Kidney (tissue), 14 donors: Measurements from ENCODE around the gene ADPRH. TPM values are rescaled to one million over a fixed set of nuclear protein-coding genes. Genes with fewer than 3 reads are reported as not detected.

Source experiments
- DNase-seq, 5 donors: peaks; one replicate each; pipeline ENCODE4 v3.0.0-alpha.2; 2013 to 2020
- FAIRE-seq: peaks from 2 replicates; lab custom pipeline; 2012; peaks lifted over from hg19 to GRCh38; lab: Jason Lieb, UNC
- H3K27ac ChIP-seq, 2 donors: one replicate each; pipeline ENCODE4 v1.7.0; 2013; ENCODE audit warnings: low read depth in 2 of 2, low read length in 2 of 2, inconsistent platforms in 1 of 2
- H3K27me3 ChIP-seq: one replicate; pipeline ENCODE4 v1.7.1; 2013; ENCODE audit warnings: low read length, inconsistent platforms; ENCODE audit not compliant: control insufficient read depth, insufficient read depth
- H3K36me3 ChIP-seq, 3 donors: one replicate each; pipeline versions ENCODE4 v1.7.0 to v1.7.1; 2013; ENCODE audit warnings: low read length in 3 of 3, control low read depth in 1 of 3, inconsistent platforms in 1 of 3; ENCODE audit not compliant: insufficient read depth in 3 of 3, control insufficient read depth in 2 of 3
- H3K4me1 ChIP-seq, 3 donors: one replicate each; pipeline versions ENCODE4 v1.7.0 to v1.7.1; 2013; ENCODE audit warnings: low read length in 3 of 3, inconsistent platforms in 1 of 3, low read depth in 1 of 3; ENCODE audit not compliant: control insufficient read depth in 2 of 3, insufficient read depth in 2 of 3
- H3K4me3 ChIP-seq, 3 donors: one replicate each; pipeline versions ENCODE4 v1.7.0 to v1.8.1; 2013; ENCODE audit warnings: low read length in 3 of 3, control low read depth in 1 of 3, inconsistent platforms in 1 of 3
- H3K9ac ChIP-seq, 3 donors: one replicate each; pipeline versions ENCODE4 v1.7.0 to v1.7.1; 2013; ENCODE audit warnings: low read length in 3 of 3, control low read depth in 1 of 3, inconsistent platforms in 1 of 3
- H3K9me3 ChIP-seq, 3 donors: one replicate each; pipeline versions ENCODE4 v1.7.0 to v1.7.1; 2013; ENCODE audit warnings: low read length in 3 of 3, control low read depth in 1 of 3, inconsistent platforms in 1 of 3; ENCODE audit not compliant: control insufficient read depth in 2 of 3, insufficient read depth in 1 of 3
- CTCF ChIP-seq: IDR thresholded peaks from 3 replicates; pipeline ENCODE4 v1.5.1; 2012; ENCODE audit warnings: mild to moderate bottlenecking, moderate library complexity, borderline replicate concordance; ENCODE audit not compliant: insufficient read depth; ENCODE audit errors: extremely low read depth
- intact Hi-C: fragments of 100-400 bp; cut with DNase I; formaldehyde crosslinking; loops from one replicate; pipeline ENCODE4 v1.11.1; 2022
- polyA plus RNA-seq: library from polyadenylated mRNA; stranded (reverse); fragments of 350-450 nt; fragmentation: Illumina TruSeq; extraction: RNeasy Lipid Tissue Mini Kit (QIAGEN cat#74804); gene quantifications from one replicate; pipeline ENCODE4 v1.2.3, GENCODE V29; 2014; ENCODE audit warnings: low read depth, low replicate concordance; ENCODE audit not compliant: insufficient read depth
- total RNA-seq: library from RNA; stranded (reverse); fragmentation: NEBNext Ultra II Directional; extraction: Animal tissue kit (Norgen Biotek cat#: 25700); gene quantifications from one replicate; pipeline ENCODE4 v1.2.1, GENCODE V29; 2021
- donor health status: control.
- donor health status: control.
- donor health status: control.
- donor health status: control.
- donor health status: control.
- donor health status: DM: yes; HTN: yes; CAD: no.
- donor health status: Normal renal cell carcinoma (clear cell type).

Gene ADPRH
- total and polyA plus RNA-seq, 2 donors from 2014 or later = 5.2 to 15.0 TPM

- no peaks in the 10 kb centered on the region for H3K9me3 ChIP-seq
- no peaks in the 10 kb centered on the region for H3K36me3 ChIP-seq
- H3K9ac ChIP-seq = no peak overlapping the region
- no peak for TF ChIP-seq CTCF
- H3K4me3 ChIP-seq = no peak overlapping the region
- no peak for FAIRE-seq
- no peaks in the 10 kb centered on the region for H3K4me1 ChIP-seq
- intact Hi-C loops = no loop called here
- no peak overlapping the region for H3K27ac ChIP-seq
- no peak for DNase-seq
- no peaks in the 10 kb centered on the region for H3K27me3 ChIP-seq
Observed at GRCh38 chr3:119557192-119557876, 22.0 kb upstream of the ADPRH start.

GRCh38 chr3:119557877-119558269, 21.4 kb upstream of the ADPRH start:
- intact Hi-C loops = no loop called here
- Histone ChIP-seq H3K36me3 (no peaks in the 10 kb centered on the region), H3K27ac (no peak overlapping the region), H3K9ac (no peak overlapping the region), H3K27me3 (no peaks in the 10 kb centered on the region), H3K4me3 (no peak overlapping the region), H3K9me3 (no peaks in the 10 kb centered on the region), H3K4me1 (peaks cover 0 to 2% (median 0%) of the 10 kb centered on the region in 3 donors)
- no peak for TF ChIP-seq CTCF
- DNase-seq = no peak
- FAIRE-seq = no peak

GRCh38 chr3:119558626-119559317, 20.5 kb upstream of the ADPRH start:
- intact Hi-C loops = no loop called here
- FAIRE-seq = no peak
- no peaks in the 10 kb centered on the region for H3K36me3 ChIP-seq
- no peak for TF ChIP-seq CTCF
- H3K27me3 ChIP-seq = no peaks in the 10 kb centered on the region
- H3K4me1 ChIP-seq = peaks cover 0 to 2% (median 0%) of the 10 kb centered on the region in 3 donors
- no peak overlapping the region for H3K27ac ChIP-seq
- H3K9me3 ChIP-seq = no peaks in the 10 kb centered on the region
- no peak overlapping the region for H3K9ac ChIP-seq
- DNase-seq = no peak
- H3K4me3 ChIP-seq = no peak overlapping the region
